Fibroblast of lung (primary cell): ENCODE measurements around the gene GNLY.

Experiments used
- CTCF ChIP-seq, 2 donors: IDR thresholded peaks in 1 of 2; conservative IDR thresholded peaks in 1 of 2; 1 replicate in 1 of 2; 2 replicates in 1 of 2; pipeline ENCODE4 v1.5.1; 2011 to 2012; ENCODE audit warnings: low read length in 2 of 2, control low read depth in 1 of 2, inconsistent platforms in 1 of 2, low read depth in 1 of 2, mild to moderate bottlenecking in 1 of 2
- EZH2 ChIP-seq: IDR thresholded peaks from 2 replicates; pipeline ENCODE4 v1.5.1; 2012; ENCODE audit warnings: low read length, control low read depth, mild to moderate bottlenecking; ENCODE audit errors: missing control alignments

GRCh38 chr2:85697096-85697495 is 2.9 kb downstream of the GNLY start:
- TF ChIP-seq CTCF (conservative IDR thresholded peaks at IDR 0.05 in 1 of 2, IDR thresholded peaks at IDR 0.05 in 1 of 2; ENCODE audit: low read depth in 1 of 2, low read length in 2 of 2) (no peak), EZH2 (no peak)
